D721Med (cell line): ENCODE measurements around the gene SRPK3.

Experiments used
- DNase-seq: peaks from one replicate; pipeline ENCODE4 v3.0.0; 2011; ENCODE audit warnings: low spot score; ENCODE audit not compliant: insufficient read length
- FAIRE-seq: peaks from 2 replicates; lab custom pipeline; 2011; peaks lifted over from hg19 to GRCh38; lab: Jason Lieb, UNC
- CTCF ChIP-seq: IDR thresholded peaks from 2 replicates; pipeline ENCODE4 v1.5.1; 2012; ENCODE audit warnings: mild to moderate bottlenecking, control low read depth; ENCODE audit not compliant: insufficient read depth; ENCODE audit errors: missing control alignments

Gene SRPK3

GRCh38 chrX:153769865-153770600, 10.8 kb upstream of the SRPK3 start:
- FAIRE-seq (no peak), DNase-seq (no peak)
- TF ChIP-seq CTCF = no peak

- DNase-seq = no peak
- TF ChIP-seq CTCF = no peak
- no peak for FAIRE-seq
These were observed 10.0 kb upstream of the SRPK3 start for GRCh38 chrX:153770601-153771414.

GRCh38 chrX:153771415-153772315, 9.2 kb upstream of the SRPK3 start:
- FAIRE-seq (no peak), DNase-seq (no peak)
- no peak for TF ChIP-seq CTCF

DNA sequence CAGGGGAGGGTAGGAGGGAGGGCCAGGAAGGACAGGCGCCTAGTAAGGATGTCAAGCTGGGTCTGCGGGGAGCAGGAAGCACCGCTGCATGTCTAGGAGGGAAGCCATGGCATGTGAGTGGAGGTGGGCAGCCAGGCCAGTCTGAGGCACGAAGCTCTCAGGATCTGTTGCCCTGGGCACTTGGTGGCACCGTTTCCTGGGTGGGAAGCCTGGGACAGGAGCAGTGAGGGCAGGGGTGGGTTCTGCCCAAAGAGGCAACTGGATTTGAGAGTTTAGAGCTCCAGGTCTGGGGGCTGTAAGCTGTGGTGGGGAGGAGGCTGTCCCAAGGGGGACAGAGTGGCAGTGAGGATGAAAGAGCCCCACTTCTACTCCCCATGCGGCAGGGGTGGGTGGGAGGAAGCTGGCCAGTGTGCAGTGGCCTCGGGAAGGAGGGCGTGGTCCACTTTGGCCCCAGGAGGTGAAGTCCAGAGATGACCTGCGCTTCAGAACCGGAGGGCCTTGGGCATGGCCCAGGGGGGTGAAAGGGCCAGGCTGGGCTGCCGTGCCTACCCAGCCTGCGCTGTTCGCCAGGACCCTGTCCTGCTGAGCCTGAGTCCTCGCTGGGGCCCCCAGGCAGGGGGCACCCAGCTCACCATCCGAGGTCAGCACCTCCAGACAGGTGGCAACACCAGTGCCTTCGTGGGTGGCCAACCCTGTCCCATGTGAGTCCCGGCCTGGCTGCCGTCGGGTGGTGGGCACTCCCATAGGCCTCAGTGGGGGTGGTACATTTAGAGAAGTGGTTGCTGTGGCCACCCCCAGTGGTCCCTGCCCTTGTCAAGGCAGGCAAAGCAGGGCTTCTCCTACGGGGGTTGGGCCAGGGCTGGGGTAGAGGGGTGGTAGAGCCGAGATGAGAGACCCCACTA, 8.3 kb upstream of the SRPK3 start:
- DNase-seq = no peak
- no peak for TF ChIP-seq CTCF
- no peak for FAIRE-seq

GRCh38 chrX:153773218-153773611, 7.6 kb upstream of the SRPK3 start:
- DNase-seq (no peak), FAIRE-seq (no peak)
- no peak for TF ChIP-seq CTCF

- DNase-seq = no peak
- no peak for FAIRE-seq
- TF ChIP-seq CTCF = no peak
These were observed 6.9 kb upstream of the SRPK3 start for GRCh38 chrX:153773741-153774575.
